HEK293 (cell line): ENCODE results near the gene ATP6V1D.

Source experiments
- CTCF ChIA-PET: fragments of 350-600 bp; formaldehyde crosslinking; extraction: SDS; loops from one replicate; lab custom pipeline; 2021; ENCODE audit warnings: antibody characterized with exemption; lab: Yijun Ruan, JAX
- POLR2A ChIA-PET: fragments of 300-600 bp; formaldehyde crosslinking; extraction: SDS; loops from one replicate; lab custom pipeline; 2020; ENCODE audit warnings: antibody characterized with exemption, inconsistent platforms; lab: Yijun Ruan, JAX
- H3K27ac ChIP-seq: fragments of 200-500 bp; sonication (Bioruptor generic); 2 replicates; pipeline ENCODE4 v1.5.1; 2014; ENCODE audit warnings: low read depth, low read length, control low read depth, inconsistent platforms; ENCODE audit errors: extremely low read depth
- H3K36me3 ChIP-seq, 2 experiments: fragments of 200-500 bp in 1 of 2; sonication (Bioruptor generic) in 1 of 2; 1 replicate in 1 of 2; 2 replicates in 1 of 2; pipeline ENCODE4 v1.5.1; 2014 to 2017; ENCODE audit warnings: inconsistent platforms in 2 of 2, low read length in 2 of 2; ENCODE audit not compliant: control insufficient read depth in 2 of 2, insufficient read depth in 1 of 2
- H3K4me1 ChIP-seq: fragments of 200-500 bp; sonication (Bioruptor generic); 2 replicates; pipeline ENCODE4 v1.5.1; 2014; ENCODE audit warnings: mild to moderate bottlenecking, low read length, inconsistent platforms; ENCODE audit not compliant: control insufficient read depth, insufficient read depth
- H3K4me3 ChIP-seq: 2 replicates; pipeline ENCODE4 v1.5.1; 2011; ENCODE audit warnings: low read depth, mild to moderate bottlenecking, control low read depth, low read length, moderate library complexity
- H3K9me3 ChIP-seq: fragments of 200-500 bp; sonication (Bioruptor generic); 2 replicates; pipeline ENCODE4 v1.5.1; 2014; ENCODE audit warnings: low read depth, low read length, inconsistent platforms; ENCODE audit not compliant: control insufficient read depth, insufficient read depth
- GFI1B ChIP-seq: fragments of 450-650 bp; formaldehyde crosslinking; IDR thresholded peaks from 2 replicates; pipeline ENCODE4 v1.5.1; 2016; ENCODE audit warnings: missing biosample characterization, missing genetic modification characterization
- GLI2 ChIP-seq: fragments of 450-650 bp; formaldehyde crosslinking; IDR thresholded peaks from 2 replicates; pipeline ENCODE4; 2017; ENCODE audit warnings: missing biosample characterization, missing genetic modification characterization, low read depth, borderline replicate concordance
- HIC1 ChIP-seq: fragments of 450-650 bp; formaldehyde crosslinking; IDR thresholded peaks from 2 replicates; pipeline ENCODE4 v1.5.1; 2016; ENCODE audit warnings: missing biosample characterization, missing genetic modification characterization
- HOXC10 ChIP-seq: sonication (generic); formaldehyde crosslinking; IDR thresholded peaks from 2 replicates; pipeline ENCODE4 v1.8.1; 2023; ENCODE audit warnings: mild to moderate bottlenecking, missing genetic modification reagents
- ZBTB20 ChIP-seq: fragments of 450-650 bp; formaldehyde crosslinking; IDR thresholded peaks from 2 replicates; pipeline ENCODE4 v1.5.1; 2016; ENCODE audit warnings: missing biosample characterization, missing genetic modification characterization
- ZNF248 ChIP-seq: fragments of 450-650 bp; formaldehyde crosslinking; IDR thresholded peaks from 2 replicates; pipeline ENCODE4 v1.5.1; 2017; ENCODE audit warnings: missing biosample characterization, missing genetic modification characterization
- ZNF324 ChIP-seq: fragments of 450-650 bp; formaldehyde crosslinking; IDR thresholded peaks from 2 replicates; pipeline ENCODE4 v1.5.1; 2016; ENCODE audit warnings: missing biosample characterization, missing genetic modification characterization
- ZNF335 ChIP-seq: fragments of 450-650 bp; formaldehyde crosslinking; conservative IDR thresholded peaks from 2 replicates; pipeline ENCODE4 v1.5.1; 2016; ENCODE audit warnings: missing biosample characterization, missing genetic modification characterization
- ZNF596 ChIP-seq: fragments of 450-650 bp; IDR thresholded peaks from 2 replicates; pipeline ENCODE4 v1.5.0; 2018; ENCODE audit warnings: missing biosample characterization, mild to moderate bottlenecking, missing genetic modification characterization, moderate library complexity
- ZNF626 ChIP-seq: fragments of 450-650 bp; sonication (Bioruptor Pico); formaldehyde crosslinking; IDR thresholded peaks from 2 replicates; pipeline ENCODE4 v1.5.1; 2018; ENCODE audit warnings: missing biosample characterization, missing genetic modification characterization, inconsistent platforms
- ZNF747 ChIP-seq: fragments of 450-650 bp; formaldehyde crosslinking; IDR thresholded peaks from 2 replicates; pipeline ENCODE4 v1.5.1; 2016; ENCODE audit warnings: missing biosample characterization, missing genetic modification characterization

The ATP6V1D gene

GRCh38 chr14:67313153-67313552, 46.5 kb downstream of the ATP6V1D start (continued):
- TF ChIP-seq GLI2 (tag by site-specific recombination) (no peak), GFI1B (tag by site-specific recombination) (no peak), HOXC10 (CRISPR knock-in tag) (no peak)

GRCh38 chr14:67311868-67312267, 47.7 kb downstream of the ATP6V1D start:
- CTCF ChIA-PET: no interaction called here
- Histone ChIP-seq H3K4me3 (no peak overlapping the region), H3K27ac (no peak overlapping the region), H3K36me3 (peaks cover 9 to 18% of the 10 kb centered on the region in 2 experiments), H3K4me1 (no peaks in the 10 kb centered on the region), H3K9me3 (no peaks in the 10 kb centered on the region)
- no peak for TF ChIP-seq ZNF335 (tag by site-specific recombination)
- TF ChIP-seq ZBTB20 (tag by site-specific recombination): no peak
- no peak for TF ChIP-seq ZNF248
- no peak for TF ChIP-seq HIC1 (tag by site-specific recombination)
- no peak for TF ChIP-seq ZNF596
- no peak for TF ChIP-seq ZNF626
- no peak for TF ChIP-seq ZNF747 (tag by site-specific recombination)
- no peak for TF ChIP-seq ZNF324 (tag by site-specific recombination)
- POLR2A ChIA-PET: no interaction called here
